Peyer's patch (tissue), 4 donors: Measurements from ENCODE around the gene TFDP1. TPM values are rescaled to one million over a fixed set of nuclear protein-coding genes. Genes with fewer than 3 reads are reported as not detected.

Experiments
- DNase-seq, 3 donors: peaks; one replicate each; pipeline ENCODE4 v3.0.0-alpha.2; 2017 to 2019
- H3K27ac ChIP-seq, 4 donors: fragments of 200-600 bp; sonication (generic); one replicate each; pipeline ENCODE4 v1.5.1; 2016 to 2019
- H3K27me3 ChIP-seq, 2 donors: fragments of 200-600 bp; sonication (generic); one replicate each; pipeline ENCODE4 v1.5.1; 2019
- H3K36me3 ChIP-seq, 3 donors: fragments of 200-600 bp; sonication (generic); one replicate each; pipeline ENCODE4 v1.5.1; 2016 to 2019
- H3K4me1 ChIP-seq, 4 donors: fragments of 200-600 bp; sonication (generic); one replicate each; pipeline ENCODE4 v1.5.1; 2016 to 2019
- H3K4me3 ChIP-seq, 4 donors: fragments of 200-600 bp; sonication (generic); 1 replicate in 3 of 4; 2 replicates in 1 of 4; pipeline ENCODE4 v1.5.1; 2016 to 2019; ENCODE audit warnings: mild to moderate bottlenecking in 1 of 4
- H3K9me3 ChIP-seq, 4 donors: fragments of 200-600 bp; sonication (generic); one replicate each; pipeline ENCODE4 v1.5.1; 2016 to 2019; ENCODE audit warnings: mild to moderate bottlenecking in 1 of 4
- CTCF ChIP-seq, 6 experiments: fragments of 450-650 bp in 4 of 6; fragments of 200-600 bp in 2 of 6; sonication (generic) in 1 of 6; IDR thresholded peaks; one replicate each; pipeline ENCODE4 v1.5.1; 2017 to 2019; ENCODE audit warnings: antibody characterized with exemption in 6 of 6, mild to moderate bottlenecking in 3 of 6, moderate library complexity in 1 of 6
- POLR2A ChIP-seq, 2 donors: fragments of 450-650 bp; IDR thresholded peaks; one replicate each; pipeline ENCODE4 v1.5.1; 2017; ENCODE audit warnings: antibody characterized with exemption in 2 of 2, mild to moderate bottlenecking in 2 of 2, moderate library complexity in 2 of 2
- total RNA-seq, 4 donors: library from RNA; depleted of rRNA; stranded (reverse); fragments of >200 nt; gene quantifications; one replicate each; pipeline ENCODE4 v1.1.0, GENCODE V29; 2016

Gene TFDP1
- total RNA-seq, 4 donors from 2014 or later: 37.0 to 75.1 (median 48.0) TPM

GRCh38 chr13:113605461-113605860 is 20.9 kb downstream of the TFDP1 start:
- no peak for DNase-seq
- TF ChIP-seq CTCF (IDR thresholded peaks at IDR 0.05) (no peak), POLR2A (IDR thresholded peaks at IDR 0.05) (no peak)
- no peaks in the 10 kb centered on the region for H3K27me3 ChIP-seq
- no peaks in the 10 kb centered on the region for H3K9me3 ChIP-seq
- H3K36me3 ChIP-seq: no peaks in the 10 kb centered on the region
- H3K27ac ChIP-seq: no peak overlapping the region
- H3K4me1 ChIP-seq: no peaks in the 10 kb centered on the region
- H3K4me3 ChIP-seq: no peak overlapping the region

GRCh38 chr13:113605866-113606438 is 21.4 kb downstream of the TFDP1 start:
- Histone ChIP-seq H3K27ac (no peak overlapping the region), H3K9me3 (no peaks in the 10 kb centered on the region), H3K27me3 (no peaks in the 10 kb centered on the region), H3K4me1 (no peaks in the 10 kb centered on the region), H3K36me3 (peaks cover 0 to 5% (median 0%) of the 10 kb centered on the region in 3 donors), H3K4me3 (no peak overlapping the region)
- TF ChIP-seq POLR2A (IDR thresholded peaks at IDR 0.05) (no peak), CTCF (IDR thresholded peaks at IDR 0.05) (no peak)
- DNase-seq: no peak

- Histone ChIP-seq H3K27me3 (no peaks in the 10 kb centered on the region), H3K36me3 (peaks cover 0 to 17% (median 0%) of the 10 kb centered on the region in 3 donors), H3K4me1 (no peaks in the 10 kb centered on the region), H3K9me3 (no peaks in the 10 kb centered on the region), H3K27ac (no peak overlapping the region), H3K4me3 (no peak overlapping the region)
- TF ChIP-seq CTCF (IDR thresholded peaks at IDR 0.05): no peak
- TF ChIP-seq POLR2A (IDR thresholded peaks at IDR 0.05): no peak
- no peak for DNase-seq
Observed at GRCh38 chr13:113607056-113607888, 22.7 kb downstream of the TFDP1 start.

GRCh38 chr13:113607889-113608635 is 23.5 kb downstream of the TFDP1 start:
- H3K27ac ChIP-seq: no peak overlapping the region
- no peak for DNase-seq
- H3K9me3 ChIP-seq: no peaks in the 10 kb centered on the region
- H3K36me3 ChIP-seq: peaks cover 0 to 22% (median 0%) of the 10 kb centered on the region in 3 donors
- no peaks in the 10 kb centered on the region for H3K27me3 ChIP-seq
- no peaks in the 10 kb centered on the region for H3K4me1 ChIP-seq
- TF ChIP-seq CTCF (IDR thresholded peaks at IDR 0.05) (no peak), POLR2A (IDR thresholded peaks at IDR 0.05) (no peak)
- no peak overlapping the region for H3K4me3 ChIP-seq

GRCh38 chr13:113608967-113609533 is 24.5 kb downstream of the TFDP1 start:
- TF ChIP-seq POLR2A (IDR thresholded peaks at IDR 0.05) (no peak), CTCF (IDR thresholded peaks at IDR 0.05) (no peak)
- no peak overlapping the region for H3K27ac ChIP-seq
- H3K9me3 ChIP-seq: no peaks in the 10 kb centered on the region
- H3K4me1 ChIP-seq: no peaks in the 10 kb centered on the region
- H3K4me3 ChIP-seq: no peak overlapping the region
- DNase-seq: no peak
- H3K27me3 ChIP-seq: no peaks in the 10 kb centered on the region
- H3K36me3 ChIP-seq: peaks cover 0 to 22% (median 0%) of the 10 kb centered on the region in 3 donors
